BLaER1 treated with 17β-estradiol and CSF1 and Interleukin-3, amounts not matched to agents 10 nM and 100 nM (cell line): Measurements from ENCODE around the gene ACBD4.

Experiments
- H3K27ac ChIP-seq, 11 experiments: shearing (Covaris generic); formaldehyde crosslinking; 2 replicates each; pipeline ENCODE4 v1.8.1; 2022
- H3K27me3 ChIP-seq, 11 experiments: shearing (Covaris generic); formaldehyde crosslinking; 2 replicates each; pipeline ENCODE4 v1.8.1; 2022
- H3K36me3 ChIP-seq, 11 experiments: shearing (Covaris generic); formaldehyde crosslinking; 2 replicates each; pipeline ENCODE4 v1.8.1; 2022
- H3K4me1 ChIP-seq, 10 experiments: shearing (Covaris generic); formaldehyde crosslinking; 2 replicates each; pipeline ENCODE4 v1.8.1; 2022
- H3K4me2 ChIP-seq, 11 experiments: shearing (Covaris generic); formaldehyde crosslinking; 2 replicates each; pipeline ENCODE4 v1.8.1; 2022
- H3K4me3 ChIP-seq, 10 experiments: shearing (Covaris generic); formaldehyde crosslinking; 2 replicates each; pipeline ENCODE4 v1.8.1; 2022
- H3K9ac ChIP-seq, 11 experiments: shearing (Covaris generic); formaldehyde crosslinking; 2 replicates each; pipeline ENCODE4 v1.8.1; 2022
- H3K9me3 ChIP-seq, 11 experiments: shearing (Covaris generic); formaldehyde crosslinking; replicated peaks in 1 of 11; 2 replicates each; pipeline ENCODE4 v1.8.1; 2022
- H4K20me1 ChIP-seq, 11 experiments: shearing (Covaris generic); formaldehyde crosslinking; 2 replicates each; pipeline ENCODE4 v1.8.1; 2022
- Cebpa-rat ChIP-seq, 11 experiments: shearing (Covaris generic); IDR thresholded peaks; 2 replicates each; pipeline ENCODE4 v1.8.1; 2022

Gene ACBD4

DNA sequence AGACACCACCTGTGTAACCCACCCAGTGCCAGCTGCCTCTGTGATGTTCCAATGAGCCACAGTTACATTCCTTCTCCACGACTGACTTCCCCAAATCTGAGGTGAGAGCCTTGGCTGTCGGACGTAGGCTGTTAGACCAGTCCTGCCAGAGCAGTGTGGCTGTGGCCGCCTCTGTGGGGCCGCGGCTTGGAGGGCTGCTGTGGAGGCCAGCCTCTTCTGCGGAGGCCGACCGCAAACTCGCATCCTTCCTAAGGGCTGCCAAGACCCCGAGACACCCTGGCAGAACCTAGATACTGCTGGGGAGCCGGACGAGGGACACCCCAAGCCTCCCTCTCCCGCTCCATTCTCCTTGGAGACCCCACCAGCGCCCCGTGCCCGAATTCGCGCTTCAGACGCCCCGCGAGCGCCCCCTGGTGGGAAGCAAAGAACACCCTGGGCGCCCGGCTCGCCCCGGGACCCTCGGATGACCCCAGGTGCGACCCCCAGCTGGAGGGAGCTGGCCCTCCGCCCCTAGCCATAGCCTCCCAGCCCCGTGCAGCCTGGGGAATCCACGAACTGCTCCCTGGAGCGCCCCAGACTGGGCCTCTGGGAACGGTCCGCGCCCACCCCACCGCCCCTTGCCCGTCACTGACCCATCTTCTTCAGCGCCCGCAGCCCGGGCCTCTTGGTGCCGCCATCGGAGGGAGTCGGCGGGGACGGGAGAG lies 3.7 kb upstream of the ACBD4 start:
- Histone ChIP-seq H3K27ac (peak overlapping the region in 10 of 11 experiments; percentile 42 to 81 (median 78); a peak in 20 of 22 replicates), H3K27me3 (no peaks in the 10 kb centered on the region), H4K20me1 (peaks cover 0 to 49% (median 8%) of the 10 kb centered on the region in 11 experiments; a peak in 9 of 22 replicates), H3K36me3 (0 out of 22 replicates have a peak, but pooled peaks cover 0 to 8% (median 0%) of the 10 kb centered on the region in 11 experiments), H3K4me2 (peak overlapping the region; percentile 96 to 100 (median 99)), H3K9ac (peak overlapping the region; percentile 76 to 86 (median 83)), H3K4me1 (peaks cover 19 to 60% (median 30%) of the 10 kb centered on the region in 10 experiments), H3K9me3 (no peaks in the 10 kb centered on the region), H3K4me3 (peak overlapping the region; percentile 78 to 88 (median 81))
- TF ChIP-seq Cebpa-rat (IDR thresholded peaks at IDR 0.05): no peak

GRCh38 chr17:45132320-45132571 lies 3.2 kb upstream of the ACBD4 start, which contains the start of gene PLCD3:
Gene PLCD3, minus strand, starts transcription at chr17:45132515. Its CDS starts 105 bp downstream, at chr17:45132410.
- H3K36me3 ChIP-seq: 0 out of 22 replicates have a peak, but pooled peaks cover 0 to 6% (median 0%) of the 10 kb centered on the region in 11 experiments
- peak within 1 kb of the TSS; percentile 54 to 85 (median 77); a peak in 21 of 22 replicates for H3K27ac ChIP-seq
- H3K4me3 ChIP-seq: peak within 1 kb of the TSS; percentile 78 to 88 (median 81)
- H3K9me3 ChIP-seq: no peaks in the 10 kb centered on the region
- H3K27me3 ChIP-seq: no peaks in the 10 kb centered on the region
- H3K4me1 ChIP-seq: peaks cover 21 to 61% (median 34%) of the 10 kb centered on the region in 10 experiments
- peak within 1 kb of the TSS; percentile 76 to 86 (median 83) for H3K9ac ChIP-seq
- peak within 1 kb of the TSS; percentile 96 to 100 (median 100) for H3K4me2 ChIP-seq
- TF ChIP-seq Cebpa-rat (IDR thresholded peaks at IDR 0.05): no peak
- H4K20me1 ChIP-seq: peaks cover 0 to 44% (median 8%) of the 10 kb centered on the region in 11 experiments; a peak in 9 of 22 replicates

DNA sequence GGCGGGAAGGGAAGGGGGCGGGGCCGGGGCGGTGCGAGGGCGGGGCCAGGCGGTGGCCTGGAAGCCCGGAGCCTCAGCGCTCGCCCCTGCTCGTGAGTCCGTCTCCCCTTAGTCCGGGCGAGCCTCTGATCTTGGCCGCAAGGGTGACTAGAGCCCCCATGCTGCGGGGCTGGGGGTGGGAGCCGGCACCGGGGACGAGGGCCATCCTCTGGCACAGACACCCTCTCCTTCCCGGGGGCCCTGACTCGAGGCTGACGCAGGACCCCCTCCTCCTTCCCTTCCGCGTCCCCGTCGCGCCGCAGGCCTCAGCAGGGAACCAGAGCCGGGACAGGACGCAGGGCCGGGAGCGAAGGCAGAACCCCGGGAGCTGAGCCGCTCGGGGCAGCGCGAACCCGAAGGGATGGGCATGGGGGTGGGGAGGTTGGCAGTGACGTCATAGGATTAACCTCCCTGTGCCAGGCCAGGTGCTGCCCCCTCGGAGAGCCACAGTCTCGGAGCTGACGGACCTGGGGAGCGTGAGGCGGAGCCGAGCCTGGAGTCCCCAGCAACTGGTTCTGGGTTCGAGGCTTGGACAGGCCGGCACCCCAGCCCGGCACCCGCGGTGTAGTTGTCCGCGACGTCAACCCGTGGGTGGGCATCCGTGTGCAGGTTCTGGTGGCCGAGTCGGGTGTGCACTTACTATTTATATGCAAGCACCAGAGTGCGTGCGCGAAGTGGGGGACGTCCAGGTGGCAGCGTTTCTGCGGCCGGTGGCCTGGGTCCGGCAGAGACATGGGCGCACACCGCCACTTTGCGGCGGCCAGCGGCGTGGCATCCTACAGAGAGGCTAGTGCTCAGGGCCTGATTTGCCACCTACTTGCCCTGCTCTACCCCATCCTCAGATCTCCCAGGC lies 2.7 kb upstream of the ACBD4 start:
- H3K4me2 ChIP-seq: peak overlapping the region; percentile 94 to 100 (median 99)

DNA sequence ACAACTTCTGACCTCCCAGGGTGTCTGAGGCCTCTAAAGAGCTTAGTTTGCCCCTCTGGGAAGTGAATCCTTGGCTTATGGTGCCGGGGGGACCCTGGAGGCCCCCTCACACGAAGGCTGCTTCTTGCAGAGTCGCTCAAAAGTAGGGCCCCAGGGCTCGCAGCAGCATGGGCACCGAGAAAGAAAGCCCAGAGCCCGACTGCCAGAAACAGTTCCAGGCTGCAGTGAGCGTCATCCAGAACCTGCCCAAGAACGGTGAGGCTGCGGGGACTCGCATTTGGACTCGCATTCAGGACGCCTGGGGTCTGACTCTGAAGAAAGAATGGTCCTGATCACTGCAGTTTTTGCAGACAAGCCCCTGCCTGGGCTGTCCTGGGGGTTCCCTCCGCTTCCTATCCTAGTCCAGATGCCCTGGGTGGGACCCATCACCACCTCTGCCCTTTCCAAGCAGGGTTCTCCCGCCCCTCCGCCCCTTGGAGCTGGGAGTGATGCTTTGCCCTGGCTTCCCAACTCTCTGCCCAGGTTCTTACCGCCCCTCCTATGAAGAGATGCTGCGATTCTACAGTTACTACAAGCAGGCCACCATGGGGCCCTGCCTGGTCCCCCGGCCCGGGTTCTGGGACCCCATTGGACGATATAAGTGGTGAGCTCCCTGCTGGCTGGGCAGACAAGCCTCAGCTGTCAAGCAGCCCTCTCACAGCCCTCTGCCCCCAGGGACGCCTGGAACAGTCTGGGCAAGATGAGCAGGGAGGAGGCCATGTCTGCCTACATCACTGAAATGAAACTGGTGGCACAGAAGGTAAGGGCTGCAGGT lies 698 bp downstream of the ACBD4 start:
- H3K27ac ChIP-seq: peak overlapping the region; percentile 48 to 79 (median 68); a peak in 21 of 22 replicates
- TF ChIP-seq Cebpa-rat (IDR thresholded peaks at IDR 0.05): no peak
- H3K4me3 ChIP-seq: peak overlapping the region; percentile 60 to 74 (median 66)
- peak overlapping the region; percentile 79 to 99 (median 98) for H3K4me2 ChIP-seq
- peak overlapping the region; percentile 66 to 81 (median 75) for H3K9ac ChIP-seq
- peaks cover 19 to 48% (median 41%) of the 10 kb centered on the region in 10 experiments for H3K4me1 ChIP-seq
- no peaks in the 10 kb centered on the region for H3K9me3 ChIP-seq
- no peaks in the 10 kb centered on the region for H3K27me3 ChIP-seq
- H3K36me3 ChIP-seq: peaks cover 0 to 5% (median 0%) of the 10 kb centered on the region in 11 experiments; a peak in 2 of 22 replicates
- peaks cover 0 to 9% (median 0%) of the 10 kb centered on the region in 11 experiments; a peak in 6 of 22 replicates for H4K20me1 ChIP-seq

More for the DNA sequence above, 2.7 kb upstream of the ACBD4 start:
- H3K9me3 ChIP-seq: no peaks in the 10 kb centered on the region
- H3K27me3 ChIP-seq: no peaks in the 10 kb centered on the region
- peak overlapping the region; percentile 54 to 85 (median 77); a peak in 21 of 22 replicates for H3K27ac ChIP-seq
- H4K20me1 ChIP-seq: peaks cover 0 to 38% (median 8%) of the 10 kb centered on the region in 11 experiments; a peak in 9 of 22 replicates
- H3K4me1 ChIP-seq: peaks cover 21 to 56% (median 35%) of the 10 kb centered on the region in 10 experiments
- H3K9ac ChIP-seq: peak overlapping the region; percentile 76 to 86 (median 83)
- TF ChIP-seq Cebpa-rat (IDR thresholded peaks at IDR 0.05): no peak
- peak overlapping the region; percentile 78 to 88 (median 81) for H3K4me3 ChIP-seq
- H3K36me3 ChIP-seq: peaks cover 0 to 1% (median 0%) of the 10 kb centered on the region in 11 experiments; a peak in 1 of 22 replicates

- Histone ChIP-seq H3K36me3 (peaks cover 0 to 5% (median 0%) of the 10 kb centered on the region in 11 experiments; a peak in 2 of 22 replicates), H3K9me3 (no peaks in the 10 kb centered on the region), H3K27ac (peak overlapping the region in 7 of 11 experiments; percentile 67 to 79 (median 71); a peak in 13 of 22 replicates), H3K4me2 (peak overlapping the region; percentile 79 to 99 (median 98)), H3K4me3 (peak overlapping the region in 4 of 10 experiments; percentile 64 to 73 (median 69); a peak in 4 of 20 replicates), H4K20me1 (peaks cover 0 to 4% (median 0%) of the 10 kb centered on the region in 11 experiments; a peak in 3 of 22 replicates), H3K9ac (peak overlapping the region; percentile 66 to 81 (median 75); a peak in 21 of 22 replicates), H3K4me1 (peaks cover 13 to 45% (median 36%) of the 10 kb centered on the region in 10 experiments), H3K27me3 (no peaks in the 10 kb centered on the region)
- TF ChIP-seq Cebpa-rat (IDR thresholded peaks at IDR 0.05): no peak
Measured at GRCh38 chr17:45136846-45137560, 1.5 kb downstream of the ACBD4 start.

DNA sequence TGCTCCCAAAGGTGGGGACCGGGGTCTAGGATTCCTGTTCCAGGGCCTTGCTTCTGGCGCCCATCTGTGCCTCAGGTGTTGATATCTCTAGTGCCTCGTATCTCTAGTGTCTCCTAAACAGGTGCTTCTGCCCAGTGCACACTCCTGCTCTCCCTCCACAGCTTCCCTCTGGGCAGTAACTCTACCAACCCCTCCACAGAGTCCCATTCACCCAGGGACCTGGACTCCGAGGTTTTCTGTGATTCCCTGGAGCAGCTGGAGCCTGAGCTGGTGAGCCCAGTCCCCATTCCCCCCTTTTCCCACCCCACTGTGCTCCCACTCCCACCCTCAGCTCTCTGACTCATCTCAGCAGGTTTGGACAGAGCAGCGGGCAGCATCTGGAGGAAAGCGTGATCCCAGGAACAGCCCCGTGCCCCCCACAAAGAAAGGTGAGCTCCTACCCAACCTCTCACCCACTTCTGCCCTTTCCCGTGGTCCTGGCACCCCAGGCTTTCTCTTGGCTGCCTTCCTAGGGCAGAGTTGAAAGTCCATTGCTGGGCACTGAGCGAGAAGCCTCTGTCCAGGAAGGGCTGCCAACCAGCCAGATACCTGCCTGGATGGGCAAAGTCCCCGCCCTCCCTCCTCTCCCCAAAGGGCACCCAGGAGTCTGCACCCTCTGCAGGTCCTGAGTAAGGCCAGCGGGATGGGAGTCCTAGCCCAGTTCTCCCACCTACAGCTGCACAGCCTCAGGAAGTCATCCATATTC lies 2.2 kb downstream of the ACBD4 start:
- Histone ChIP-seq H3K27ac (no peak overlapping the region), H4K20me1 (peaks cover 0 to 3% (median 0%) of the 10 kb centered on the region in 11 experiments; a peak in 1 of 22 replicates), H3K27me3 (no peaks in the 10 kb centered on the region), H3K9me3 (no peaks in the 10 kb centered on the region), H3K4me2 (peak overlapping the region in 2 of 11 experiments; percentile 97 to 98; a peak in 1 of 22 replicates), H3K9ac (0 out of 22 replicates have a peak overlapping the region, but pooled peaks of 3 of the 11 experiments have one; percentile 71 to 80 (median 73)), H3K4me3 (no peak overlapping the region), H3K36me3 (peaks cover 0 to 5% (median 0%) of the 10 kb centered on the region in 11 experiments; a peak in 2 of 22 replicates), H3K4me1 (peaks cover 13 to 45% (median 36%) of the 10 kb centered on the region in 10 experiments)
- TF ChIP-seq Cebpa-rat (IDR thresholded peaks at IDR 0.05): no peak
